Thyroid gland (tissue), 4 donors: ENCODE results near the gene AKNA. TPM values are rescaled to one million over a fixed set of nuclear protein-coding genes. Genes with fewer than 3 reads are reported as not detected.

Experiments
- DNase-seq, 2 donors: peaks; one replicate each; pipeline ENCODE4 v3.0.0-alpha.2; 2019
- H3K27ac ChIP-seq, 3 donors: fragments of 200-600 bp; sonication (generic); 1 replicate in 2 of 3; 2 replicates in 1 of 3; pipeline ENCODE4 v1.5.1; 2016 to 2019; ENCODE audit warnings: mild to moderate bottlenecking in 1 of 3, moderate library complexity in 1 of 3
- H3K27me3 ChIP-seq: fragments of 200-600 bp; sonication (generic); one replicate; pipeline ENCODE4 v1.5.1; 2019
- H3K36me3 ChIP-seq, 2 donors: fragments of 200-600 bp; sonication (generic); one replicate each; pipeline ENCODE4 v1.5.1; 2016 to 2019
- H3K4me1 ChIP-seq, 2 donors: fragments of 200-600 bp; sonication (generic); one replicate each; pipeline ENCODE4 v1.5.1; 2017 to 2019
- H3K4me3 ChIP-seq, 3 donors: fragments of 200-600 bp; sonication (generic); replicated peaks in 1 of 3; 1 replicate in 2 of 3; 2 replicates in 1 of 3; pipeline ENCODE4 v1.5.1; 2016; ENCODE audit warnings: mild to moderate bottlenecking in 1 of 3
- H3K9me3 ChIP-seq: fragments of 200-600 bp; sonication (generic); one replicate; pipeline ENCODE4 v1.5.1; 2017
- POLR2A ChIP-seq, 2 donors: fragments of 450-650 bp; IDR thresholded peaks; one replicate each; pipeline ENCODE4 v1.6.1; 2017; ENCODE audit warnings: antibody characterized with exemption in 2 of 2, mild to moderate bottlenecking in 2 of 2, moderate library complexity in 1 of 2
- WGBS, 2 donors: methylation state at CpG; one replicate each; pipeline ENCODE4 v1.1.5; 2017; 5-methylcytosine and 5-hydroxymethylcytosine counted together
- intact Hi-C: fragments of 100-400 bp; cut with DNase I; formaldehyde crosslinking; loops from one replicate; pipeline ENCODE4 v1.15.1; 2023
- total RNA-seq, 4 donors: library from RNA; depleted of rRNA; stranded (reverse); fragments of >200 nt; gene quantifications; one replicate each; pipeline ENCODE4 v1.2.3, GENCODE V29; 2016
- TF ChIP-seq, protein P1 (sequence below), 6 experiments: fragments of 200-600 bp in 3 of 6; fragments of 450-650 bp in 3 of 6; sonication (generic) in 3 of 6; IDR thresholded peaks; one replicate each; pipeline ENCODE4 v1.5.1; 2016 to 2019; ENCODE audit warnings: antibody characterized with exemption in 6 of 6, mild to moderate bottlenecking in 2 of 6, inconsistent platforms in 1 of 6, moderate library complexity in 1 of 6

The AKNA gene
- total RNA-seq, 4 donors from 2014 or later = 10.0 to 17.0 (median 12.5) TPM

GRCh38 chr9:114378883-114379282 lies 8.9 kb downstream of the AKNA start:
- intact Hi-C loops = no loop called here
- H3K27ac ChIP-seq = no peak overlapping the region
- H3K36me3 ChIP-seq = peaks cover 13 to 16% of the 10 kb centered on the region in 2 donors
- H3K4me3 ChIP-seq = no peak overlapping the region
- H3K4me1 ChIP-seq = peaks cover 0 to 11% of the 10 kb centered on the region in 2 donors
- H3K27me3 ChIP-seq = no peaks in the 10 kb centered on the region
- WGBS, 2 donors = 96% methylated on average over 5 of the region's 5 CpGs
- no peaks in the 10 kb centered on the region for H3K9me3 ChIP-seq
- no peak for DNase-seq
- no peak for TF ChIP-seq POLR2A (IDR thresholded peaks at IDR 0.05)
- TF ChIP-seq, protein P1, sequence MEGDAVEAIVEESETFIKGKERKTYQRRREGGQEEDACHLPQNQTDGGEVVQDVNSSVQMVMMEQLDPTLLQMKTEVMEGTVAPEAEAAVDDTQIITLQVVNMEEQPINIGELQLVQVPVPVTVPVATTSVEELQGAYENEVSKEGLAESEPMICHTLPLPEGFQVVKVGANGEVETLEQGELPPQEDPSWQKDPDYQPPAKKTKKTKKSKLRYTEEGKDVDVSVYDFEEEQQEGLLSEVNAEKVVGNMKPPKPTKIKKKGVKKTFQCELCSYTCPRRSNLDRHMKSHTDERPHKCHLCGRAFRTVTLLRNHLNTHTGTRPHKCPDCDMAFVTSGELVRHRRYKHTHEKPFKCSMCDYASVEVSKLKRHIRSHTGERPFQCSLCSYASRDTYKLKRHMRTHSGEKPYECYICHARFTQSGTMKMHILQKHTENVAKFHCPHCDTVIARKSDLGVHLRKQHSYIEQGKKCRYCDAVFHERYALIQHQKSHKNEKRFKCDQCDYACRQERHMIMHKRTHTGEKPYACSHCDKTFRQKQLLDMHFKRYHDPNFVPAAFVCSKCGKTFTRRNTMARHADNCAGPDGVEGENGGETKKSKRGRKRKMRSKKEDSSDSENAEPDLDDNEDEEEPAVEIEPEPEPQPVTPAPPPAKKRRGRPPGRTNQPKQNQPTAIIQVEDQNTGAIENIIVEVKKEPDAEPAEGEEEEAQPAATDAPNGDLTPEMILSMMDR (IDR thresholded peaks at IDR 0.05) = no peak

DNA sequence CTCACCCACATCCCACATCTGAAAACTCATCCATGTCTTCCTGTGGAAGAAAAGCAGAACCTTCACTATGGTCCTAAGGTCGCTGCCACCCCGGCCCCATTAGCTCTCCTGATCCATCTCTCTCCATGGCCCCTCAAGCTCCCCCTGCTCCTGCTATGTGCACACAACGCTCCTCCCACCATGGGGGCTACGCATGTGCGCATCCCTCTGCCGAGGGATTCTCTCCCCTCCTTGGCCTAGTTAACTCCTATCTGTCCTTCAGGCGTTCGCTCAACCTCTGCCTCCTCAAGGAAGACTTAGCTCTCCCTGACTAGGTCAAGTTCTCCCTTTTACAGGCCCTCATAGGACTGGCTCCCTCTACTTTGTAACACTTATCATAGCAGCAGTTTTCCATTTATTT lies 9.8 kb downstream of the AKNA start:
- H3K27me3 ChIP-seq = no peaks in the 10 kb centered on the region
- no peak overlapping the region for H3K27ac ChIP-seq
- H3K36me3 ChIP-seq = peaks cover 13 to 16% of the 10 kb centered on the region in 2 donors
- no peaks in the 10 kb centered on the region for H3K9me3 ChIP-seq
- peaks cover 0 to 2% of the 10 kb centered on the region in 2 donors for H3K4me1 ChIP-seq
- H3K4me3 ChIP-seq = no peak overlapping the region
- DNase-seq = no peak
- TF ChIP-seq POLR2A (IDR thresholded peaks at IDR 0.05) = no peak
- TF ChIP-seq, protein P1 (IDR thresholded peaks at IDR 0.05) = no peak
- WGBS, 2 donors = 90 to 93% methylated on average over 8 of the region's 8 CpGs
- intact Hi-C loops = no loop called here

DNA sequence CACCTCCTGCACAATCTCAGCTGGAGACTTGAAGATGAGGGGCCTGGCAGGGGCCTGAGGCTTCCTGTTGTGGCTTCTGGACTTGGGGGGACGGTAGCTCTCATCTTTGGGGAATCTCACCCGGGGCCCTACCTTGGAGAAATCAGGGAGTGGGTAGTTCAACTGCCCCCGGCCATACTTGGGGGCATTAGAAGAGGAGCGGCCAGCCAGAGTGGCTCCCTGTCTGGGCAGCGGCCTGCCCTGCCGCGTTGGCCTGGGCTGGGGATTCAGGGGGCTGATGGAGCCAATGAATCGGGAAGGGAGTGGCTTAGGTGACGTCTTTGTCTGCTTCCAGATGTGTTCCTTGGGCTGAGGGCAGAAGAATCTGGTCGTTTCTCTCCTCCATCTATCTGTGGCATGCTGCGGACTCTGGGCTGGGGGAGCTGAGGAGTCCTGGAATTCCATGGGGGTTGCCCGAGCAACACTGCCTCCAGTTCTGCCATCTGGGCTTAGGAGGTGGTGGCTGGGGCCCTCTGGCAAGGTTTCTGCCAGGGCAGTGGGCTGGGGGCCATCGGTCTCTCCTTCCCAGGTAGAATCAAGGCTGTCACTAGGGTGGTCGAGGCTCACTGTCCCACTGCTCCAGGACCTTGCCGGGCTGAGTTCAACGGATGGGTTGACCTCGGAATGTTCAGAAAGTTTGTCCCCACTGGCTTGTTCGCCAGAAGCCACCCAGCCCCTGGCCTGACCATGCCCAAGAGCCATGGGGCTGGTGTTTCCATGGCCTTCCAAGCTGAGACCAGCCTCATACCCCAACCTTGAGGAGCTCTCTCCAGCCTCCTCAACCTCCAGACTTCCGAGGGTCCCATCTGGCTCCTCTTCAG lies 11.0 kb downstream of the AKNA start:
- peaks cover 13 to 16% of the 10 kb centered on the region in 2 donors for H3K36me3 ChIP-seq
- no peak overlapping the region for H3K27ac ChIP-seq
- intact Hi-C loops = no loop called here
- TF ChIP-seq, protein P1 (IDR thresholded peaks at IDR 0.05) = no peak
- no peak for TF ChIP-seq POLR2A (IDR thresholded peaks at IDR 0.05)
- 96 to 97% methylated on average over 10 to 12 of the region's 19 CpGs for WGBS, 2 donors
- no peaks in the 10 kb centered on the region for H3K27me3 ChIP-seq
- no peak overlapping the region for H3K4me3 ChIP-seq
- H3K9me3 ChIP-seq = no peaks in the 10 kb centered on the region
- no peak for DNase-seq
- H3K4me1 ChIP-seq = peaks cover 7 to 11% of the 10 kb centered on the region in 2 donors

DNA sequence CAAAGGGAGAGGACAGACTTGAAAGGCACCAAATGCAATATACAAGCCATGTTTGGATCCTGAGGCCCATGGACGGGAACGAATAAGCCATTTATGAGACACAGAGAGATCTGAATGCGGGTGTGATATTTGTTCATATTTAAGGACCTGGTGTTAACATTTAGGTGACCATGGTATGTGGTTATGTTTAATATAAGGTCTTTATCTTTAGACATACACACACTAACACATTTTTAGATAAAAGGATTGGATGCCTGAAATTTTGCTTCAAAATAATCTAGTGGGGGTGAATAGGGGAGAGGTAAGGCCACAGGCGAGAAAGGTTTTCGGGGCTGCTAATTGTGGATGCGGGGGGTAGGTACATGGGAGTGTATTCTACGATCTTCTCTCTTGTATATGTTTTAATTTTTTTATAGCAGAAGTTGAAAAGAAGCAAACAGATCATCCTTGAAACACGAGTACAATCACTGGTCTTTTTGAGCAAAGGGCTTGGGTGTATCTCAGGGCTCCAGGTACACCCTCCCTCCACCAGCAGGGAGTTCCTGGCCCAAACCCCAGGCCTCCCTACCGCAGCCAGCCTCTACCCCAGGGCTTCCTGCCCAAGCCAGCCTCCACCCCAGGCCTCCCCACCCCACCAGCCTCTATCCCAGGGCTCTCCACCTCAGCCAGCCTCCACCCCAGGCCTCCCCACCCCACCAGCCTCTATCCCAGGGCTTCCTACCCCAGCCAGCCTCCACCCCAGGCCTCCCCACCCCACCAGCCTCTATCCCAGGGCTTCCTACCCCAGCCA lies 12.2 kb downstream of the AKNA start:
- TF ChIP-seq, protein P1 (IDR thresholded peaks at IDR 0.05) = no peak
- no peak for TF ChIP-seq POLR2A (IDR thresholded peaks at IDR 0.05)
- WGBS, 2 donors = 91 to 95% methylated on average over 9 of the region's 9 CpGs
- no peak overlapping the region for H3K4me3 ChIP-seq
- no peaks in the 10 kb centered on the region for H3K9me3 ChIP-seq
- H3K36me3 ChIP-seq = peaks cover 13 to 16% of the 10 kb centered on the region in 2 donors
- H3K27ac ChIP-seq = no peak overlapping the region
- peaks cover 7 to 14% of the 10 kb centered on the region in 2 donors for H3K4me1 ChIP-seq
- no peaks in the 10 kb centered on the region for H3K27me3 ChIP-seq
- no peak for DNase-seq
- intact Hi-C loops = no loop called here
